Heart right ventricle (tissue), 16 donors: ENCODE data around the gene FOXJ3. TPM values are rescaled to one million over a fixed set of nuclear protein-coding genes. Genes with fewer than 3 reads are reported as not detected.

ENCODE experiments used
- ATAC-seq, 8 donors: fragments of 200-7000 bp; cut with Tn5 transposase; one replicate each; pipeline ENCODE4 v1.9.1; 2020; ENCODE audit warnings: mild to moderate bottlenecking in 8 of 8, moderate library complexity in 8 of 8, moderate number of reproducible peaks in 1 of 8
- DNase-seq, 2 donors: peaks; one replicate each; pipeline ENCODE4 v3.0.0-alpha.2; 2020
- H3K27ac ChIP-seq, 10 donors: fragments of 200-600 bp; sonication (generic) in 2 of 10; one replicate each; pipeline versions ENCODE4 v1.5.0 to v1.8.0; 2020 to 2022; ENCODE audit warnings: mild to moderate bottlenecking in 3 of 10
- H3K27me3 ChIP-seq, 7 donors: fragments of 200-600 bp; one replicate each; pipeline ENCODE4 v1.8.0; 2021 to 2022; ENCODE audit warnings: mild to moderate bottlenecking in 2 of 7
- H3K36me3 ChIP-seq, 9 donors: fragments of 200-600 bp; sonication (generic) in 1 of 9; one replicate each; pipeline versions ENCODE4 v1.5.0 to v1.8.0; 2020 to 2022; ENCODE audit warnings: mild to moderate bottlenecking in 2 of 9
- H3K4me1 ChIP-seq, 9 donors: fragments of 200-600 bp; sonication (generic) in 1 of 9; one replicate each; pipeline versions ENCODE4 v1.5.0 to v1.8.0; 2020 to 2022; ENCODE audit warnings: mild to moderate bottlenecking in 4 of 9
- H3K4me3 ChIP-seq, 10 donors: fragments of 200-600 bp; sonication (generic) in 2 of 10; one replicate each; pipeline versions ENCODE4 v1.5.0 to v1.8.0; 2020 to 2022; ENCODE audit warnings: mild to moderate bottlenecking in 7 of 10, moderate library complexity in 2 of 10
- H3K9me3 ChIP-seq, 11 donors: fragments of 200-600 bp in 10 of 11; sonication (generic) in 2 of 11; one replicate each; pipeline versions ENCODE4 v1.5.0 to v1.8.0; 2013 to 2022; ENCODE audit warnings: mild to moderate bottlenecking in 2 of 11, control low read depth in 1 of 11, moderate library complexity in 1 of 11
- CTCF ChIP-seq, 9 donors: fragments of 200-600 bp; sonication (generic) in 2 of 9; IDR thresholded peaks; one replicate each; pipeline versions ENCODE4 v1.5.0 to v1.8.0; 2021 to 2022; ENCODE audit warnings: antibody characterized with exemption in 9 of 9, mild to moderate bottlenecking in 5 of 9, moderate library complexity in 1 of 9
- WGBS, 2 donors: extraction: QIAGEN DNeasy Blood & Tissue Kit; methylation state at CpG; one replicate each; pipeline ENCODE4 v1.1.7; 2013; ENCODE audit warnings: inconsistent platforms in 1 of 2; 5-methylcytosine and 5-hydroxymethylcytosine counted together
- intact Hi-C, 10 donors: fragments of 100-400 bp; cut with DNase I; formaldehyde crosslinking; loops; one replicate each; pipeline versions ENCODE4 v1.11.1 to v1.14.2; 2022
- polyA plus RNA-seq, 2 donors: library from polyadenylated mRNA; stranded (reverse); fragments of 200-250 nt; gene quantifications; one replicate each; pipeline ENCODE4 v1.2.3, GENCODE V29; 2013
- total RNA-seq, 10 donors: library from RNA; stranded (reverse); fragmentation: NEBNext Ultra II Directional in 3 of 10; extraction: Animal tissue kit (Norgen Biotek cat#: 25700) in 3 of 10; gene quantifications; one replicate each; pipeline versions ENCODE4 v1.2.1 to v1.2.4, GENCODE V29; 2021 to 2023
- donor health status: Arrhythmogenic right ventricular cardiomyopathy.
- donor health status: ischemic (EF 13 %, LVEDD 7.1; RV severe dilation, severe dysfunction).
- donor health status: healthy with polysubstance abuse.
- donor health status: DM: no; HTN: yes; CAD: no.
- donor health status: DM: no; HTN: no; CAD: no.
- donor health status: ischemic (EF 25% LVEDD 6.9; RV normal size, moderate dysfunction).
- donor health status: ischemic (EF 25% LVEDD 5.7; RV mildly dilated, moderate dysfunction).
- donor health status: healthy.
- donor health status: DM: yes; HTN: yes; CAD: no.
- donor health status: Ischemic cardiomyopathy.
- donor health status: ischemic (EF 35%, LVEDD 5.7; RV mildly dilated, moderate dysfunction).
- donor health status: nonischemic (EF 11% LVEDD 7.7; RV severe dilation, severe dysfunction).
- donor health status: DM: yes; HTN: yes; CAD: no.
- donor health status: PGD.
- donor health status: ischemic (EF 29% LVEDD 5.4; RV normal size, mild dysfunction).
- donor health status: nonischemic (EF 23%, LVEDD 6.1; RV moderate dilation, normal function).

FOXJ3 gene
- total and polyA plus RNA-seq, 12 donors = 9.6 to 50.0 (median 40.7) TPM

GRCh38 chr1:42359466-42359865 lies 24.4 kb upstream of the FOXJ3 start:
- intact Hi-C loops = no loop called here
- Histone ChIP-seq H3K4me3 (no peak overlapping the region), H3K4me1 (no peaks in the 10 kb centered on the region), H3K36me3 (no peaks in the 10 kb centered on the region), H3K9me3 (no peaks in the 10 kb centered on the region), H3K27ac (no peak overlapping the region), H3K27me3 (peaks cover 0 to 6% (median 0%) of the 10 kb centered on the region in 7 donors)
- WGBS, 2 donors = 74 to 78% methylated on average over 1 of the region's 1 CpG
- no peak for TF ChIP-seq CTCF (IDR thresholded peaks at IDR 0.05)
- ATAC-seq (no peak), DNase-seq (no peak)

- H3K9me3 ChIP-seq = no peaks in the 10 kb centered on the region
- H3K4me3 ChIP-seq = no peak overlapping the region
- H3K27ac ChIP-seq = no peak overlapping the region
- no peaks in the 10 kb centered on the region for H3K4me1 ChIP-seq
- WGBS, 2 donors = 96 to 98% methylated on average over 3 of the region's 3 CpGs
- H3K36me3 ChIP-seq = no peaks in the 10 kb centered on the region
- ATAC-seq (no peak), DNase-seq (no peak)
- no peak for TF ChIP-seq CTCF (IDR thresholded peaks at IDR 0.05)
- peaks cover 0 to 6% (median 3%) of the 10 kb centered on the region in 7 donors for H3K27me3 ChIP-seq
- intact Hi-C loops = no loop called here
These were observed 23.8 kb upstream of the FOXJ3 start for GRCh38 chr1:42358791-42359190.

- no peak for ATAC-seq
- Histone ChIP-seq H3K9me3 (no peaks in the 10 kb centered on the region), H3K4me3 (no peak overlapping the region), H3K27me3 (peaks cover 0 to 20% (median 9%) of the 10 kb centered on the region in 7 donors), H3K4me1 (peaks cover 0 to 7% (median 0%) of the 10 kb centered on the region in 9 donors), H3K27ac (no peak overlapping the region), H3K36me3 (no peaks in the 10 kb centered on the region)
- no peak for DNase-seq
- intact Hi-C loops = no loop called here
- TF ChIP-seq CTCF (IDR thresholded peaks at IDR 0.05) = no peak
- WGBS, 2 donors = 0% methylated on average over 1 of the region's 1 CpG
These were observed 15.1 kb upstream of the FOXJ3 start for GRCh38 chr1:42350086-42350485.

GRCh38 chr1:42348498-42348897 lies 13.5 kb upstream of the FOXJ3 start:
- no peaks in the 10 kb centered on the region for H3K36me3 ChIP-seq
- intact Hi-C loops = loop anchor here in 4 of 10 donors (10.0 kb wide), 3 partner anchors 336 to 406 kb away; partner anchors contain the start of genes CLDN19 (in 2 of the 4) and YBX1 (in 1 of the 4)
- peaks cover 0 to 7% (median 0%) of the 10 kb centered on the region in 9 donors for H3K4me1 ChIP-seq
- no peak overlapping the region for H3K27ac ChIP-seq
- ATAC-seq (no peak), DNase-seq (no peak)
- H3K27me3 ChIP-seq = peaks cover 0 to 20% (median 6%) of the 10 kb centered on the region in 7 donors
- TF ChIP-seq CTCF (IDR thresholded peaks at IDR 0.05) = no peak
- H3K4me3 ChIP-seq = no peak overlapping the region
- no peaks in the 10 kb centered on the region for H3K9me3 ChIP-seq
